ENCODE measurements around the gene ZNF540. TPM values are rescaled to one million over a fixed set of nuclear protein-coding genes. Genes with fewer than 3 reads are reported as not detected.
"Not testable (repeated sequence)": the region's sequence is repeated elsewhere in the genome, so short reads cannot be mapped to it uniquely, and the experiment has no call there.

Gene ZNF540
- total RNA-seq, result 0.45 and 3.8 TPM in 2 replicates

- peak; percentile 89 for DNase-seq (ENCODE audit: low read depth)
These were observed at the start of gene ZNF540, which contains the start of gene ZNF571 for GRCh38 chr19:37594304-37594981. ZNF540 (plus strand) TSS chr19:37594876; CDS start chr19:37598448, 3,572 bp downstream. ZNF571 (minus strand) TSS chr19:37594792; CDS start chr19:37586676, 8,116 bp downstream.

GRCh38 chr19:37551129-37551993 is 43.3 kb upstream of the ZNF540 start:
- DNase-seq (ENCODE audit: low read depth), result peak; percentile 13

GRCh38 chr19:37563518-37563917 is 31.2 kb upstream of the ZNF540 start:
- no peak for DNase-seq (ENCODE audit: low read depth)

- no peak for DNase-seq (ENCODE audit: low read depth)
These were observed 29.9 kb upstream of the ZNF540 start for GRCh38 chr19:37564624-37565369.

GRCh38 chr19:37565370-37565669 is 29.4 kb upstream of the ZNF540 start:
- DNase-seq (ENCODE audit: low read depth), result no peak

GRCh38 chr19:37572203-37572602 is 22.5 kb upstream of the ZNF540 start:
- no peak for DNase-seq (ENCODE audit: low read depth)

GRCh38 chr19:37583340-37583739 is 11.3 kb upstream of the ZNF540 start:
- no peak for DNase-seq (ENCODE audit: low read depth)

GRCh38 chr19:37593996-37594303 is 726 bp upstream of the ZNF540 start:
- peak; percentile 37 for DNase-seq (ENCODE audit: low read depth)

GRCh38 chr19:37594982-37595382 is 306 bp downstream of the ZNF540 start:
- DNase-seq (ENCODE audit: low read depth), result no peak

- DNase-seq (ENCODE audit: low read depth), result no peak
These were observed 40.7 kb downstream of the ZNF540 start for GRCh38 chr19:37635076-37636056.

- no peak for DNase-seq (ENCODE audit: low read depth)
These were observed 59.4 kb downstream of the ZNF540 start for GRCh38 chr19:37654118-37654517.

GRCh38 chr19:37654629-37655300 is 60.1 kb downstream of the ZNF540 start:
- peak; percentile 21 for DNase-seq (ENCODE audit: low read depth)

GRCh38 chr19:37655301-37655688 is 60.6 kb downstream of the ZNF540 start, which contains the start of gene ZFP30:
ZFP30 (minus strand) TSS chr19:37655465; CDS start chr19:37647822, 7,643 bp downstream.
- peak; percentile 53 for DNase-seq (ENCODE audit: low read depth)

GRCh38 chr19:37655689-37656371 is 61.2 kb downstream of the ZNF540 start:
- peak; percentile 55 for DNase-seq (ENCODE audit: low read depth)

- not testable (repeated sequence) for DNase-seq (ENCODE audit: low read depth)
These were observed 62.5 kb downstream of the ZNF540 start for GRCh38 chr19:37657157-37657556.

Other genes with a start within 250 kb of the ZNF540 start
- 2.8 and 8.1 TPM in 2 replicates for gene ZNF527, start 223.8 kb upstream of the ZNF540 start, total RNA-seq
- gene ZNF569, start 127.4 kb upstream of the ZNF540 start, total RNA-seq, result 4.7 and 9.7 TPM in 2 replicates
- 5.2 and 17.1 TPM in 2 replicates for gene ZNF570, start 125.5 kb upstream of the ZNF540 start, total RNA-seq
- 3.0 and 6.8 TPM in 2 replicates for gene ZNF793, start 87.9 kb upstream of the ZNF540 start, total RNA-seq
- gene ZNF571, start 84 bp upstream of the ZNF540 start, total RNA-seq, result 1.9 and 11.6 TPM in 2 replicates
- 17.2 and 24.7 TPM in 2 replicates for gene ZFP30, start 60.6 kb downstream of the ZNF540 start, total RNA-seq
- gene ZNF607, start 124.9 kb downstream of the ZNF540 start, total RNA-seq, result 3.0 and 11.4 TPM in 2 replicates
- 3.5 and 9.7 TPM in 2 replicates for gene ZNF573, start 184.7 kb downstream of the ZNF540 start, total RNA-seq

Data from renal cortical epithelial cell (primary cell).